K562 (cell line): ENCODE results near the gene ENDOD1. TPM values are rescaled to one million over a fixed set of nuclear protein-coding genes. Genes with fewer than 3 reads are reported as not detected.

Experiments
- FUS ChIP-seq: fragments of 200-400 bp; formaldehyde crosslinking; optimal IDR thresholded peaks from 2 replicates; pipeline ENCODE3; 2017; ENCODE audit warnings: low read depth, low read length
- GABPB1 ChIP-seq: sonication (generic); formaldehyde crosslinking; IDR thresholded peaks from 2 replicates; pipeline ENCODE4 v1.8.0; 2022; ENCODE audit warnings: mild to moderate bottlenecking, missing genetic modification reagents
- HIVEP1 ChIP-seq: fragments of 250-450 bp; sonication (Bioruptor Pico); IDR thresholded peaks from 2 replicates; pipeline ENCODE4 v1.4.0; 2020; ENCODE audit warnings: mild to moderate bottlenecking
- HNRNPH1 ChIP-seq: fragments of 200-400 bp; formaldehyde crosslinking; optimal IDR thresholded peaks from 2 replicates; pipeline ENCODE3; 2017; ENCODE audit warnings: low read depth, mild to moderate bottlenecking, low read length, moderate library complexity
- MEIS2 ChIP-seq: fragments of 450-650 bp; IDR thresholded peaks from 2 replicates; pipeline ENCODE4 v1.6.1; 2014; ENCODE audit warnings: mild to moderate bottlenecking; ENCODE audit not compliant: partially characterized antibody
- MYNN ChIP-seq, 2 experiments: sonication (generic); formaldehyde crosslinking in 1 of 2; IDR thresholded peaks; 2 replicates each; pipeline versions ENCODE4 v1.5.0 to v1.6.1; 2016 to 2020; ENCODE audit warnings: antibody characterized with exemption in 1 of 2, missing genetic modification reagents in 1 of 2
- POLR2AphosphoS2 ChIP-seq: IDR thresholded peaks from 2 replicates; pipeline ENCODE4 v1.6.1; 2012; ENCODE audit warnings: low read length, improper control_type of control experiment
- TEAD1 ChIP-seq, 2 experiments: fragments of 450-650 bp in 1 of 2; sonication (generic) in 1 of 2; formaldehyde crosslinking; IDR thresholded peaks; 2 replicates each; pipeline versions ENCODE4 v1.4.0 to v1.8.0; 2020 to 2022; ENCODE audit warnings: mild to moderate bottlenecking in 2 of 2, missing genetic modification reagents in 1 of 2
- YY1 ChIP-seq, 3 experiments: IDR thresholded peaks; 2 replicates each; pipeline ENCODE4 v1.6.1; 2011; ENCODE audit warnings: low read length in 2 of 3, mild to moderate bottlenecking in 2 of 3, moderate library complexity in 2 of 3, borderline replicate concordance in 1 of 3, control low read depth in 1 of 3, low read depth in 1 of 3; ENCODE audit not compliant: insufficient read depth in 3 of 3, insufficient replicate concordance in 2 of 3, control insufficient read depth in 1 of 3, insufficient read length in 1 of 3; ENCODE audit errors: extremely low read depth in 1 of 3
- ZNF174 ChIP-seq: fragments of 250-450 bp; sonication (Bioruptor Pico); IDR thresholded peaks from 2 replicates; pipeline ENCODE4 v1.4.0; 2020; ENCODE audit warnings: mild to moderate bottlenecking
- ZNF644 ChIP-seq: fragments of 200-800 bp; sonication (Bioruptor generic); IDR thresholded peaks from 2 replicates; pipeline ENCODE4 v1.6.1; 2016; ENCODE audit warnings: low read depth, missing genetic modification characterization, missing compliant biosample characterization
- polyA plus RNA-seq, 8 experiments: library from polyadenylated mRNA; depleted of rRNA in 4 of 8; stranded (reverse) in 5 of 8; unstranded in 3 of 8; fragments of >200 nt; fragmentation: Nextera tagmentation in 2 of 8; fragmentation: Illumina TruSeq in 1 of 8; extraction: Ambion mirVana in 2 of 8; extraction: Trizol in 1 of 8; gene quantifications; 2 replicates each; pipeline versions ENCODE4 v1.2.1 to v1.2.3, GENCODE V29; 2011 to 2014; ENCODE audit warnings: inconsistent platforms in 1 of 8, missing spikeins in 1 of 8
- total RNA-seq, 7 experiments: library from RNA; depleted of rRNA in 6 of 7; stranded (reverse); fragments of >200 nt in 6 of 7; fragmentation: Illumina TruSeq in 2 of 7; extraction: Trizol in 2 of 7; gene quantifications; 2 replicates each; pipeline versions ENCODE4 v1.2.1 to v1.2.3, GENCODE V29; 2011 to 2021; ENCODE audit warnings: low replicate concordance in 1 of 7
- TF ChIP-seq, protein P1 (sequence below): fragments of 450-650 bp; IDR thresholded peaks from 2 replicates; pipeline ENCODE4 v1.6.1; 2016; ENCODE audit warnings: low read depth
- TF ChIP-seq, protein P2 (sequence below), 3 experiments: fragments of 200-800 bp in 1 of 3; sonication (Bioruptor generic) in 1 of 3; sonication (generic) in 1 of 3; formaldehyde crosslinking in 1 of 3; IDR thresholded peaks; 2 replicates each; pipeline versions ENCODE4 v1.6.1 to v1.8.0; 2016 to 2022; ENCODE audit warnings: mild to moderate bottlenecking in 2 of 3, missing compliant biosample characterization in 2 of 3, missing genetic modification characterization in 2 of 3, missing genetic modification reagents in 1 of 3
- TF ChIP-seq, protein P3 (sequence below): fragments of 250-450 bp; sonication (Bioruptor Pico); IDR thresholded peaks from 2 replicates; pipeline ENCODE4 v1.4.0; 2020; ENCODE audit warnings: mild to moderate bottlenecking, moderate library complexity

The ENDOD1 gene
- total and polyA plus RNA-seq, 9 of the 15 experiments (the other 6 are each of a cell fraction or from before 2014, with no cell fraction given) = 4.2 to 11.8 (median 9.3) TPM

DNA sequence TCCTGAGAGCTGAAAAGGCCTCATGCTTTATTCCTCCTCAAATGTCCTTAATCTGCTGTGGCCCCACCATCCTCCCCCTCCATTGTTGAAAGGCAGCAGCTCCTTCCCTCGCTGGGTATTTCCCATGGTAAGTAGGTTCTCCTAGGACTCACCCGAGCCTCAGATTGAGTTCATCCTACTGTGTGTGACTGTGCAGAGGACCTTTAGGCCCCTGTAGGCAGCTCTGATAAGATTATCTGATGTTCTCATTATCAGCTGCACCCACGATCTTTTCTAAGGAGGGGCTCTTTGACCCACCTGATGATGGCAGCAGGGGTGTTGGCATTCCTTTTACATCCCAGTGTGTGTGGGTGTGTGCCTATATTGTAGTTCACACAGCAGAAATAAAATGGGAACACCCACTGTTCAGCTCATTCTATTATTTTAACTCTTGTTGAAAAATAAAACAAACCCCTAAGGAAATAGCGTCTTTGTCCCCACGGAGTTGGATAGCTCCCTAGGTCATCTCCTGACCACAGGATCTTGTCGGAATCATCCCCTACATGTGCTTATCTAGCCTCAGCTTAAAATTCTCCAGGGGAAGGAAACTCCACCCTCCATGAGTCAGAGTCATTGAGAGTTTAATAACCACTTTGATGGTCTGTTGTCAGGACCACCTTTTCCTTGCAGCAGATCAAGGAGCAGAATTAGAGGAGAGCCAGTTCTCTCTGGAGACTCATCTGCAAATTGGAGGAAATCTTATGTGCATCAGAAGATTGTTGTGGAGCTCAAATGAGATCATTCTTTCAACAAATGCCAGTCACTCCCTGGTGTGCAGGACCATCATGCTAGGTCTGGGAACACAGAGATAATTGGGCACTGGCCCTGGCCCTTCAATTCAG, 19.3 kb downstream of the ENDOD1 start (continued):
- TF ChIP-seq, protein P1, sequence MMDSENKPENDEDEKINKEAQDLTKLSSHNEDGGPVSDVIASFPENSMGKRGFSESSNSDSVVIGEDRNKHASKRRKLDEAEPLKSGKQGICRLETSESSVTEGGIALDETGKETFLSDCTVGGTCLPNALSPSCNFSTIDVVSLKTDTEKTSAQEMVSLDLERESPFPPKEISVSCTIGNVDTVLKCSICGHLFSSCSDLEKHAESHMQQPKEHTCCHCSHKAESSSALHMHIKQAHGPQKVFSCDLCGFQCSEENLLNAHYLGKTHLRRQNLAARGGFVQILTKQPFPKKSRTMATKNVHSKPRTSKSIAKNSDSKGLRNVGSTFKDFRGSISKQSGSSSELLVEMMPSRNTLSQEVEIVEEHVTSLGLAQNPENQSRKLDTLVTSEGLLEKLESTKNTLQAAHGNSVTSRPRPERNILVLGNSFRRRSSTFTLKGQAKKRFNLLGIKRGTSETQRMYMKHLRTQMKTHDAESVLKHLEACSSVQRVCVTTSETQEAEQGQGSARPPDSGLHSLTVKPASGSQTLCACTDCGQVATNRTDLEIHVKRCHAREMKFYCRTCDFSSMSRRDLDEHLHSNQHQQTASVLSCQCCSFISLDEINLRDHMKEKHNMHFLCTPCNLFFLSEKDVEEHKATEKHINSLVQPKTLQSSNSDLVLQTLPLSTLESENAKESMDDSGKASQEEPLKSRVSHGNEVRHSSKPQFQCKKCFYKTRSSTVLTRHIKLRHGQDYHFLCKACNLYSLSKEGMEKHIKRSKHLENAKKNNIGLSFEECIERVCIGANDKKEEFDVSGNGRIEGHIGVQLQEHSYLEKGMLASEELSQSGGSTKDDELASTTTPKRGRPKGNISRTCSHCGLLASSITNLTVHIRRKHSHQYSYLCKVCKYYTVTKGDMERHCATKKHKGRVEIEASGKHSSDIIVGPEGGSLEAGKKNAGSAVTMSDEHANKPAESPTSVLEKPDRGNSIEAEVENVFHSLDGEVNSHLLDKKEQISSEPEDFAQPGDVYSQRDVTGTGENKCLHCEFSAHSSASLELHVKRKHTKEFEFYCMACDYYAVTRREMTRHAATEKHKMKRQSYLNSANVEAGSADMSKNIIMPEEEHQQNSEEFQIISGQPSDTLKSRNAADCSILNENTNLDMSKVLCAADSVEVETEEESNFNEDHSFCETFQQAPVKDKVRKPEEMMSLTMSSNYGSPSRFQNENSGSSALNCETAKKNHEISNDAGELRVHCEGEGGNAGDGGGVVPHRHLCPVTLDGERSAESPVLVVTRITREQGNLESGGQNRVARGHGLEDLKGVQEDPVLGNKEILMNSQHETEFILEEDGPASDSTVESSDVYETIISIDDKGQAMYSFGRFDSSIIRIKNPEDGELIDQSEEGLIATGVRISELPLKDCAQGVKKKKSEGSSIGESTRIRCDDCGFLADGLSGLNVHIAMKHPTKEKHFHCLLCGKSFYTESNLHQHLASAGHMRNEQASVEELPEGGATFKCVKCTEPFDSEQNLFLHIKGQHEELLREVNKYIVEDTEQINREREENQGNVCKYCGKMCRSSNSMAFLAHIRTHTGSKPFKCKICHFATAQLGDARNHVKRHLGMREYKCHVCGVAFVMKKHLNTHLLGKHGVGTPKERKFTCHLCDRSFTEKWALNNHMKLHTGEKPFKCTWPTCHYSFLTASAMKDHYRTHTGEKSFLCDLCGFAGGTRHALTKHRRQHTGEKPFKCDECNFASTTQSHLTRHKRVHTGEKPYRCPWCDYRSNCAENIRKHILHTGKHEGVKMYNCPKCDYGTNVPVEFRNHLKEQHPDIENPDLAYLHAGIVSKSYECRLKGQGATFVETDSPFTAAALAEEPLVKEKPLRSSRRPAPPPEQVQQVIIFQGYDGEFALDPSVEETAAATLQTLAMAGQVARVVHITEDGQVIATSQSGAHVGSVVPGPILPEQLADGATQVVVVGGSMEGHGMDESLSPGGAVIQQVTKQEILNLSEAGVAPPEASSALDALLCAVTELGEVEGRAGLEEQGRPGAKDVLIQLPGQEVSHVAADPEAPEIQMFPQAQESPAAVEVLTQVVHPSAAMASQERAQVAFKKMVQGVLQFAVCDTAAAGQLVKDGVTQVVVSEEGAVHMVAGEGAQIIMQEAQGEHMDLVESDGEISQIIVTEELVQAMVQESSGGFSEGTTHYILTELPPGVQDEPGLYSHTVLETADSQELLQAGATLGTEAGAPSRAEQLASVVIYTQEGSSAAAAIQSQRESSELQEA = no peak
- peak; percentile 73; the same call in 1 of the 2 replicates for TF ChIP-seq ZNF644 (tag)
- TF ChIP-seq MEIS2 = peak; percentile 76
- no peak for TF ChIP-seq ZNF174
- TF ChIP-seq MYNN (IDR thresholded peaks at IDR 0.05) = 0 out of 2 replicates have a peak, but pooled peaks have one; percentile 15
- TF ChIP-seq MYNN (CRISPR knock-in tag; IDR thresholded peaks at IDR 0.05) = no peak
- TF ChIP-seq, protein P2, sequence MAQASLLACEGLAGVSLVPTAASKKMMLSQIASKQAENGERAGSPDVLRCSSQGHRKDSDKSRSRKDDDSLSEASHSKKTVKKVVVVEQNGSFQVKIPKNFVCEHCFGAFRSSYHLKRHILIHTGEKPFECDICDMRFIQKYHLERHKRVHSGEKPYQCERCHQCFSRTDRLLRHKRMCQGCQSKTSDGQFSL (CRISPR knock-in tag; IDR thresholded peaks at IDR 0.05) = no peak
- TF ChIP-seq, protein P2 (tag; IDR thresholded peaks at IDR 0.05) = no peak
- no peak for TF ChIP-seq TEAD1 (CRISPR knock-in tag; IDR thresholded peaks at IDR 0.05)
- TF ChIP-seq GABPB1 = 0 out of 2 replicates have a peak, but pooled peaks have one; percentile 36
- TF ChIP-seq HNRNPH1 = no peak
- TF ChIP-seq, protein P3, sequence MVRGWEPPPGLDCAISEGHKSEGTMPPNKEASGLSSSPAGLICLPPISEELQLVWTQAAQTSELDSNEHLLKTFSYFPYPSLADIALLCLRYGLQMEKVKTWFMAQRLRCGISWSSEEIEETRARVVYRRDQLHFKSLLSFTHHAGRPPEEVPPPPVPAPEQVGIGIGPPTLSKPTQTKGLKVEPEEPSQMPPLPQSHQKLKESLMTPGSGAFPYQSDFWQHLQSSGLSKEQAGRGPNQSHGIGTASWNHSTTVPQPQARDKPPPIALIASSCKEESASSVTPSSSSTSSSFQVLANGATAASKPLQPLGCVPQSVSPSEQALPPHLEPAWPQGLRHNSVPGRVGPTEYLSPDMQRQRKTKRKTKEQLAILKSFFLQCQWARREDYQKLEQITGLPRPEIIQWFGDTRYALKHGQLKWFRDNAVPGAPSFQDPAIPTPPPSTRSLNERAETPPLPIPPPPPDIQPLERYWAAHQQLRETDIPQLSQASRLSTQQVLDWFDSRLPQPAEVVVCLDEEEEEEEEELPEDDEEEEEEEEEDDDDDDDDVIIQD (CRISPR knock-in tag) = no peak
- TF ChIP-seq YY1 (IDR thresholded peaks at IDR 0.05; ENCODE audit: borderline replicate concordance in 1 of 3, control insufficient read depth in 1 of 3, extremely low read depth in 1 of 3, insufficient read depth in 3 of 3, insufficient read length in 1 of 3, insufficient replicate concordance in 2 of 3, low read depth in 1 of 3, low read length in 2 of 3) = no peak
- TF ChIP-seq POLR2AphosphoS2 = no peak
- TF ChIP-seq HIVEP1 (CRISPR knock-in tag) = no peak
- no peak for TF ChIP-seq FUS
